Astrocyte (in vitro differentiated cells and primary cell): ENCODE data around the gene PUSL1. TPM values are rescaled to one million over a fixed set of nuclear protein-coding genes. Genes with fewer than 3 reads are reported as not detected.
"Not testable (repeated sequence)": the region's sequence is repeated elsewhere in the genome, so short reads cannot be mapped to it uniquely, and the experiment has no call there.

Source experiments
- DNase-seq: peaks from one replicate; pipeline ENCODE4 v3.0.0-alpha.2; 2010; ENCODE audit warnings: low read depth
- FAIRE-seq: peaks from 2 replicates; lab custom pipeline; 2011; peaks lifted over from hg19 to GRCh38; lab: Jason Lieb, UNC
- H2AFZ ChIP-seq: 2 replicates; pipeline ENCODE4 v1.6.0; 2012; ENCODE audit warnings: low read depth, low read length, inconsistent platforms
- H3K27ac ChIP-seq: 2 replicates; pipeline ENCODE4 v1.5.1; 2011; ENCODE audit warnings: low read depth, low read length, inconsistent platforms
- H3K27me3 ChIP-seq: 2 replicates; pipeline ENCODE4 v1.6.0; 2011; ENCODE audit warnings: low read length, inconsistent platforms; ENCODE audit not compliant: insufficient read depth
- H3K36me3 ChIP-seq: 2 replicates; pipeline ENCODE4 v1.5.1; 2011; ENCODE audit warnings: low read length, inconsistent platforms; ENCODE audit not compliant: insufficient read depth
- H3K4me1 ChIP-seq: 2 replicates; pipeline ENCODE4 v1.5.1; 2011; ENCODE audit warnings: low read length, inconsistent platforms; ENCODE audit not compliant: insufficient read depth
- H3K4me2 ChIP-seq: 2 replicates; pipeline ENCODE4 v1.6.0; 2012; ENCODE audit warnings: low read length, inconsistent platforms
- H3K4me3 ChIP-seq: 2 replicates; pipeline ENCODE4 v1.5.1; 2011; ENCODE audit warnings: low read depth, mild to moderate bottlenecking, low read length, inconsistent platforms; ENCODE audit not compliant: insufficient read depth
- H3K79me2 ChIP-seq: 2 replicates; pipeline ENCODE4 v1.6.0; 2012; ENCODE audit warnings: mild to moderate bottlenecking, low read length, inconsistent platforms; ENCODE audit not compliant: insufficient read depth
- H3K9ac ChIP-seq: 2 replicates; pipeline ENCODE4 v1.6.0; 2012; ENCODE audit warnings: mild to moderate bottlenecking, low read length, inconsistent platforms
- H3K9me3 ChIP-seq: 2 replicates; pipeline ENCODE4 v1.5.1; 2012; ENCODE audit warnings: low read depth, mild to moderate bottlenecking, low read length, inconsistent platforms; ENCODE audit not compliant: insufficient read depth
- H4K20me1 ChIP-seq: 2 replicates; pipeline ENCODE4 v1.6.0; 2012; ENCODE audit warnings: low read length, inconsistent platforms; ENCODE audit not compliant: insufficient read depth
- H3K27ac Mint-ChIP-seq: one replicate; pipeline ENCODE4 v1.8.0; 2021; ENCODE audit warnings: mild to moderate bottlenecking, mixed read lengths; ENCODE audit not compliant: unreplicated experiment
- H3K27me3 Mint-ChIP-seq: one replicate; pipeline ENCODE4 v1.8.0; 2021; ENCODE audit warnings: low read depth, mixed read lengths; ENCODE audit not compliant: unreplicated experiment
- H3K36me3 Mint-ChIP-seq: one replicate; pipeline ENCODE4 v1.8.0; 2021; ENCODE audit warnings: low read depth, mixed read lengths; ENCODE audit not compliant: unreplicated experiment
- H3K4me1 Mint-ChIP-seq: one replicate; pipeline ENCODE4 v1.8.0; 2021; ENCODE audit warnings: low read depth, mixed read lengths; ENCODE audit not compliant: unreplicated experiment
- H3K4me3 Mint-ChIP-seq: one replicate; pipeline ENCODE4 v1.8.0; 2021; ENCODE audit warnings: mild to moderate bottlenecking, moderate library complexity, mixed read lengths; ENCODE audit not compliant: unreplicated experiment
- H3K9me3 Mint-ChIP-seq: one replicate; pipeline ENCODE4 v1.8.0; 2021; ENCODE audit warnings: mild to moderate bottlenecking, mixed read lengths; ENCODE audit not compliant: unreplicated experiment
- CTCF ChIP-seq: IDR thresholded peaks from 2 replicates; pipeline ENCODE4 v1.5.1; 2011; ENCODE audit warnings: low read depth, mild to moderate bottlenecking, inconsistent platforms, low read length, moderate library complexity; ENCODE audit not compliant: insufficient read depth
- EZH2 ChIP-seq: IDR thresholded peaks from 2 replicates; pipeline ENCODE4 v1.6.1; 2012; ENCODE audit warnings: mild to moderate bottlenecking, low read length, inconsistent platforms; ENCODE audit not compliant: insufficient read depth
- total RNA-seq: library from RNA; stranded (reverse); gene quantifications from 2 replicates; pipeline ENCODE4 v1.2.1, GENCODE V29; 2021

PUSL1 gene
- total RNA-seq, 1 donor from 2014 or later, result 29.4 TPM

DNA sequence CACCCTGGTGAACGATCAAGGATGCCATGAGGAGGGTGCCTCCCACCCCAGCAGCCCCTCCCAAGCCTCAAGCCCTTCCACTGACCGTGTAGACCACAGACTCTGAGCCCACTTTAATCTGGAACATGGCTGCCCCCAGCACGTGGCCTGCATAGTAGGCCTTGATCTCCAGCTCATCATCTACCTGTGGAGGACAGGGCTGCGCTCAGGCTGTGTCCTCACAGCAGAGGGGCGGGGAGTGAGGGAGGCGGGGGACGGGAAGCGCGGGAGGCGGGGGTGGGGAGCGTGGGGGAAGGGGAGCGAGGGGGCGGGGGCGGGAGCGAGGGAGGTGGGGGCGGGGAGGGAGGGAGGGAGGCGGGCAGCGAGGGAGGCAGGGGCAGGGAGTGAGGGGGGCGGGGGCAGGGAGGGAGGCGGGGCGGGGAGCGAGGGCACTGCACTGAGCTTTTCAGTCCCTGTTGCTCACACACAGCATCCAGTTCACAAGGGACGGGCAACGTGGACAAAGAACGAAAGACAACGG lies 7.1 kb downstream of the PUSL1 start:
- no peak for FAIRE-seq
- peaks cover 14% of the 10 kb centered on the region for H3K4me1 Mint-ChIP-seq
- Histone ChIP-seq H3K4me3 (no peak overlapping the region), H3K9ac (no peak overlapping the region), H3K27ac (no peak overlapping the region), H3K36me3 (peaks cover 14% of the 10 kb centered on the region), H3K9me3 (no peaks in the 10 kb centered on the region), H2AFZ (no peak overlapping the region), H3K4me1 (peaks cover 12% of the 10 kb centered on the region), H3K79me2 (peaks cover 60% of the 10 kb centered on the region), H4K20me1 (peaks cover 78% of the 10 kb centered on the region), H3K27me3 (no peaks in the 10 kb centered on the region), H3K4me2 (no peak overlapping the region)
- H3K36me3 Mint-ChIP-seq, result peaks cover 14% of the 10 kb centered on the region
- H3K4me3 Mint-ChIP-seq, result no peak overlapping the region
- DNase-seq, result no peak
- TF ChIP-seq CTCF, result no peak
- TF ChIP-seq EZH2, result no peak
- H3K27me3 Mint-ChIP-seq, result no peaks in the 10 kb centered on the region
- H3K27ac Mint-ChIP-seq, result no peak overlapping the region
- no peaks in the 10 kb centered on the region for H3K9me3 Mint-ChIP-seq

DNA sequence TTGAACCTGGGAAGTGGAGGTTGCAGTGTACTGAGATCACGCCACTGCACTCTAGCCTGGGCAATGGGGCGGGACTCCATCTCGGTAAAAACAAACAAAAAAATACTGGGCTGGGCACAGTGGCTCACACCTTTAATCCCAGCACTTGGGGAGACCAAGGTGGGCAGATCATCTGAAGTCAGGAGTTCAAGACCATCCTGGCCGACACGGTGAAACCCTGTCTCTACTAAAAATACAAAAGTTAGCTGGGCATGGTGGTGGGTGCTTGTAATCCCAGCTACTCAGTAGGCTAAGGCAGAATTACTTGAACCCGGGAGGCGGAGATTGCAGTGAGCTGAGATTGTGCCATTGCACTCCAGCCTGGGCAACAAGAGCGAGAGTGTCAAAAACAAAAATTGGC lies 7.8 kb downstream of the PUSL1 start:
- H3K36me3 ChIP-seq, result peaks cover 14% of the 10 kb centered on the region
- not testable (repeated sequence) for FAIRE-seq, H3K9me3 ChIP-seq, H3K4me3 ChIP-seq, H3K4me3 Mint-ChIP-seq, DNase-seq, H3K9ac ChIP-seq, H3K27ac ChIP-seq, H2AFZ ChIP-seq, H3K27me3 Mint-ChIP-seq, H3K9me3 Mint-ChIP-seq, H3K27me3 ChIP-seq, H3K4me2 ChIP-seq
- H4K20me1 ChIP-seq, result peaks cover 79% of the 10 kb centered on the region
- peaks cover 19% of the 10 kb centered on the region for H3K4me1 ChIP-seq
- H3K27ac Mint-ChIP-seq, result peak overlapping the region; percentile 47
- H3K36me3 Mint-ChIP-seq, result peaks cover 14% of the 10 kb centered on the region
- peaks cover 65% of the 10 kb centered on the region for H3K79me2 ChIP-seq
- peaks cover 15% of the 10 kb centered on the region for H3K4me1 Mint-ChIP-seq

DNA sequence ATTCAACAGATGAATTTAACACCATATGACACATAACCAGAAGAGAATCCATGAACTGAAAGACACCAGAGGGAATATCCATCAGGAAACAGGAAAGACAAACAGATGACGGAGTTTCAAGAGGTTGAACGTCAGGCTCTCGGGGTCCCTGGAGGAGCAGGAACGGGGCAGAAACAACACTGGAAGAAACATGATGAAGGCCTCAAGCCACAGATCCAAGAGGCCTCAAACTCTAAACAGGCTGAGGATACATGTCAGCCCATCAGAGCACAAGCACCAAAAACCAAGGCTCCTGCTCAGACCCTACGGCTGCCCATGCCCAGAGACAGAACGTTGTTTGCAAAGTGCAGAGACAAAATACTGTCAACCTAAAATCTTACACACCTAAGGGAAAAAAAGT lies 9.0 kb downstream of the PUSL1 start:
- no peak for DNase-seq
- Histone ChIP-seq H3K79me2 (peaks cover 77% of the 10 kb centered on the region), H3K36me3 (peaks cover 14% of the 10 kb centered on the region), H3K4me2 (no peak overlapping the region), H3K9me3 (no peaks in the 10 kb centered on the region), H3K27ac (no peak overlapping the region), H3K9ac (no peak overlapping the region), H3K27me3 (no peaks in the 10 kb centered on the region), H4K20me1 (peaks cover 81% of the 10 kb centered on the region), H2AFZ (no peak overlapping the region), H3K4me1 (peaks cover 24% of the 10 kb centered on the region), H3K4me3 (no peak overlapping the region)
- no peak for TF ChIP-seq CTCF
- no peak for TF ChIP-seq EZH2
- Mint-ChIP-seq H3K9me3 (no peaks in the 10 kb centered on the region), H3K36me3 (peaks cover 14% of the 10 kb centered on the region), H3K27ac (no peak overlapping the region), H3K27me3 (no peaks in the 10 kb centered on the region), H3K4me1 (peaks cover 24% of the 10 kb centered on the region), H3K4me3 (no peak overlapping the region)
- no peak for FAIRE-seq
